ENCODE results near the gene AACS.

- TF ChIP-seq CTCF (IDR thresholded peaks at IDR 0.05), result no peak
- no peak for TF ChIP-seq EZH2 (IDR thresholded peaks at IDR 0.05)
These were observed 70.7 kb downstream of the AACS start for GRCh38 chr12:125135906-125136305.

Measured in neural progenitor cell (in vitro differentiated cells).